SK-N-SH (cell line): ENCODE data around the gene HAUS7.

ENCODE experiments used
- CTCF ChIP-seq: fragments of 200-600 bp; sonication (generic); IDR thresholded peaks from 2 replicates; pipeline ENCODE4 v1.6.1; 2017; ENCODE audit warnings: antibody characterized with exemption, mild to moderate bottlenecking, moderate library complexity
- RFX5 ChIP-seq: IDR thresholded peaks from 2 replicates; pipeline ENCODE4 v1.6.1; 2012; ENCODE audit warnings: mild to moderate bottlenecking, improper control_type of control experiment, low read length

- TF ChIP-seq CTCF (no peak), RFX5 (no peak)
Observed at GRCh38 chrX:153450949-153451277, 19.5 kb downstream of the HAUS7 start.
